ENCODE results near the gene MAPK10.

GRCh38 chr4:86038037-86038436 is 321.8 kb downstream of the MAPK10 start:
- TF ChIP-seq CTCF (IDR thresholded peaks at IDR 0.05 in 4 of 5, conservative IDR thresholded peaks at IDR 0.05 in 1 of 5) (no peak), POLR2A (IDR thresholded peaks at IDR 0.05) (no peak)
